Iris pigment epithelial cell (primary cell): ENCODE measurements around the gene AVPR1B.

Experiments
- DNase-seq: peaks from one replicate; pipeline ENCODE4 v3.0.0-alpha.2; 2011; ENCODE audit warnings: low read depth

Gene AVPR1B

DNA sequence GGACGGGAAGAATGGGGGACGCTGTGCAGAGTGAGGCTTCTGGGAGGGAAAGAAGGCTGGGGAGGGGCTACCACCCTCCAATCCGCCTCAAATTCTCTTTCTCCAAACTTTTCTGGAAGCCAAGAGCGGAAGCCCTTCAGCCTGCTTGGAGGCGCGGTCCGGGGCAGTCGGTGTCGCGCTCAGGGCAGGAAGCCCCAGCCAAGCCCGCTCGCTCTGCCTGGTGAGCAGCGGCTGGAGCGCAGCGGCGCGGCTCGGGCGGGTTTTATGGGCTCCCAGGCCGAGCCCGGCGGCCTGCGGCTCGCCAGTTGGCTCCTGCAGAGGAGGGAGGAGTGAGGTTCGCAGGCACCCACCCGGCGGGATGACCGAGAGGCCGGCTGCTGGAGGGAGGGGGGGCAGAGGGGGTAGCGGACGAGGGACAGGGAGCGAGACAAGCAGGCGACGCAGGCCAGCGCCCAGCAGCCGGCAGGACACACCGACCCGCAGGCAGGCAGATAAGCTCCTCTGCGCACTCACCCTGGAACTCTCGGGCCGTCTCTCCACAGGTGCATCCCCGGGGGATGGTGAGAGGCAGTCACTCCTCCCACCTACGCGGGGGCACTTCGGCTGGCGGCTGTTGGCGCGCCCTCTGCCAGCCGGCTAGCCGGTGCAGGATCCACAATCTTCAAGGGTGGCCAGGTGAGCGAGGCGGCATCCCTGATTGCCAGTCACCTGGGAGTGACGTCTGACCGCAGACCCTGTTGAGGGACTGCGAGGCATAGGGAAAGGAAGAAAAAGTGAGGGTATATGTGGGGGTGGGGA lies at the start of gene AVPR1B:
Gene AVPR1B, minus strand, starts transcription at position 238 of the 798 bp plus-strand sequence. CDS start 498 bp downstream, outside the sequence.
- DNase-seq, result peak; percentile 40

DNA sequence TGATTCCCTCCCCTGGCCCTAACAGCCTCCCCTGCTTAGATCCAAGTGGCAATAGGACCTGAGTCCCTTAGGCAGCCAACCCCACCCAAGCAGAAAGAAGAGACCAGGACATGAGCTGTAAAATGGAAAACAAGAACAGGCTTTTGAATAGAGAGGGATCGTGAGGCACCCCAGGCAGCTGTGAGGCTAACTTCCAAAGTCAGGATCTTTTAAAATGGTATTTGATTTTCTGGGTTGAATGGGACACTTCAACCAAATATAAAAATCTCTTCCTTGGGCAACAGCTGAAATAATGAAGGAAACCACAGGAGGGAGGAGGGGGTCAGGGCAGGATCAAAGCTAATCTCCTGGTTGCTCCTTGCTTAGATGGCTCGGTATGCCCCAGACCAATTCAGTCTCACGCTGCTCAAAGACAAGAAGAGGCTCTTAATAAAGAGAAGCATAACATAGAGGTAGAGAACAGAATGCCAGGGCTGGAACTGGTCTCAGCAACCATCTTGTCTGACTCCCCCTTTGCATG lies 28.6 kb upstream of the AVPR1B start:
- no peak for DNase-seq

DNA sequence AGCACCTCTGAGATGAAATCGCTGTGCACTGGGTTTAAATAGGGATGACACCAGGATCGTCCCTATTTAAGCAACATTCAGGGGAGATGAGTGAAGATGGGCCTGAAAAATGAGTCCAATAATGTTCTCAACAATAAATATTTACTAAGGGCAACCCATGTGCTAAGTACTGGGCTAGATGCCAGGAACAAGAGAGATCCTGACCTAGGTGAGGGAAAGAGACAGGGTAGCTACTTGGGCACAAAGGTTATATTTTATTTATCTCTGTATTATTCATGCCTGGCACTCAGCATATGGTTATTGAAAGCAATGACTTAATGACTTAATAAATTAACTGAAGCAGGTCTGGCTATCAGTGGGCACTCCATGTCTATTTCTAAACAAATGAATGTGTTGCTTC lies 27.4 kb upstream of the AVPR1B start:
- no peak for DNase-seq

DNA sequence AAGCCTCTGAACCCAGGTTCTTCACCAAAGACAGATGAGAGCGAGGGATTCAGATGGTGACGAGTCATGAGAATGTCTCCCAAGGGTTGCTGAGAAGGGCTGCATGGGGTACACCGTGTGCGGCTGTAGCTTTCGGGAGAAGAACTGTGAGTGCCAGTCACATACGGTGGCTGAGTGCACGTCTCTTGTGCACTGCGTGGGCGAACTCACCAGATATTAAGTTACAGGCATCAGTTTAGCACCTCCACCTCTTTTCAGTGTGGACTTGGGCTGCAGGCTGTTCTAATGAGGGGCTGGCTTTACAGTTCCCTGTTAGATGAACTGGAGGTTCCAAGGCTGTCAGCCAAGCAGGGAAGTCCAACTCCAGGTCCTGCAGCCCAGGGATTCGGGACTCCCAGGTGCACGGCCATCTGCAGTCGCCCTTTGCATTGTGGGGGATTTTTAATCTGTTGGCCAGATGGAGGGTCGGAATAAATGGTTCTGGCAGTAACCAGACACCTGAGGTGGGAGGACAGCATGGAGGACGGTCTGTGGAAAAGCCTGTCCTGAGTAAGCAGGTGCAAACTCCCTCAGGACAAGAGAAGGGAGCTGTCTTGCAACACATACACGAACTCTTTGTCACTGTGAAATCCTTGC lies 26.5 kb upstream of the AVPR1B start:
- no peak for DNase-seq

- no peak for DNase-seq
These were observed 25.6 kb upstream of the AVPR1B start for GRCh38 chr1:206142770-206143169.

GRCh38 chr1:206142011-206142410 lies 24.8 kb upstream of the AVPR1B start:
- DNase-seq, result no peak

- no peak for DNase-seq
These were observed 19.1 kb upstream of the AVPR1B start for GRCh38 chr1:206136241-206136640.

DNA sequence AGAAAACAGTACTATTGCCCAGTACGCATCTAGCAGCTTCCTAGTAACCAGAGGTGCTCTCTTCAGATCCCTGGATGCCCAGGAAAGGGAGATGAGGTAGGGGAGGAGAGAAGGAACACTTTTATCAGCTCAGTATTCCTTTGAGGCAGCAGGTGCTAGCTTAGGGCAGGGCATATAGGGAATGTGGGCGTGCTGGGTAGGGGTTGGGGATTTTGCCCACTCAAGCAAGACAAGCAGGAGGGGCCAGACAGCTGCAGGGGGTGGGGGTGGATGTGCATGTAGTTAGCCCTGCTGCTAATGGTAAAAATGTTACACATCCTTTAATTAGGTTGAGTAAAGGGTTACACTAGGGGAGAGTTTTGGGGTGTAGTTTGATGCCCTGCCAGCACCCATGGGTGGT lies 18.1 kb upstream of the AVPR1B start:
- DNase-seq, result no peak

DNA sequence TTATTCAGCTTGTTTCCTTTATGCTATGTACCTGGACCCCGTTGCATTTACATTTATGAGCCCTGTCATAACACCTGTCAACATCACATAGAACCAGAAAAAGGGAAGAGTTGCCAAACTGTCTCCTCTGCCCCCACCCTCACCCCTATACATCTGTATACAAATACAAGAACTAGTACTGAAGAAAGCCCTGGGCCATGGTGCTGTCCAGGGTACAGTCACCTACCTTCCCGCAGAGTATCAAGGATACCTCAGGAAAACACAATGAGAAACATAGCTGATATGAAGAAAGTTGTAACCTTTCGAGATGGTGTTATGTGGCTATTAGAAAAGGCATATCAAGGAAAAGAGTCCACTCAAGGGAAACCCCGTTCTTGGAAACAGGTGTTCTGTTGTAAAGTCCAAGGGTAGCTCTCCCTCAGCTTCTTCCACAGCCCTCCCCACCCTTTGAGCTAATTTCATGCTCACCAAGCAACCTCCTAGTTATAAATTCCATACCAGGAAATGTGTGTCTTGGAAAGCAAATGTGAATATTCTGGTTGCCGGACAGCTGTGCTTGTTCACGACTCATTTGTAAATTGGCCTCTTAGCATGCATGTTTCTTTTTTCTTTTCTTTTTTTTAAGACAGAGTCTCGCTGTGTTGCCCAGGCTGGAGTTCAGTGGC lies 16.7 kb upstream of the AVPR1B start:
- DNase-seq, result no peak

DNA sequence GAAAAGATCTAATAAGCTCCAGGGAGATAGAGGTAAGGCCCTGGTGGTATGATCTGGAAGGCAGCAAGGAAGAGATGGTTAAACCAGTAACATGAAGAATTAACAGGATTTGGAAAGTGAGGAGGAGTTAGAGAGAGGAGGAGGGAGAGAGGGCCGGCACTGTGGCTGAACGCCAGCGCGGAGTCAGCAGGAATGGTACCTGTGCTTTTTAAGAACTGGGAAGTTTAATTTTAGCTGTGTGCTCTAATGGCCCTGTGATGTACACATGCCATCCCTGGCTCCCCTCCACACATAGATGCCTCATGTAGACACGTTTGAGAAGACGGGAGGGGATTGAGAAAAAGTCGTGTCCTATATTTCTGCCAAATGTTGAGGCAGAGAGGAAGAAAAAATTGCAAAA lies 13.8 kb upstream of the AVPR1B start:
- DNase-seq, result no peak

GRCh38 chr1:206128196-206128595 lies 11.0 kb upstream of the AVPR1B start:
- DNase-seq, result peak; percentile 3

DNA sequence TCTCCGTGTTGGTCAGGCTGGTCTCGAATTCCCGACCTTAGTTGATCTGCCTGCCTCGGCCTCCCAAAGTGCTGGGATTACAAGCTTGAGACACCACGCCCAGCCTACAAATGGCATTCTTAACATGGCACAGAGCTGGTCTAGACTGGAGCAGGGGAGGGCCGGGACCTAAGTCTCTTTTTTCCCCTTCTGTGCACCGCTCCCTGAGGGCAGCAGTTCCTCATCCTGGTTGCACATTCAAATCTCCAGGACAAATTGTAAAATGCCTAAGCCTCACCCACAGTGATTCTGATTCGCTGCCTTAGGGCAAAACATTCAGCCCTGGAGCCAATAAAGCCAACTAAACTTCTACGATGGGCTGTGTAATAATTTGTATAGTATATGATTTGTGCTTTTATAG lies 10.1 kb upstream of the AVPR1B start:
- DNase-seq, result no peak

DNA sequence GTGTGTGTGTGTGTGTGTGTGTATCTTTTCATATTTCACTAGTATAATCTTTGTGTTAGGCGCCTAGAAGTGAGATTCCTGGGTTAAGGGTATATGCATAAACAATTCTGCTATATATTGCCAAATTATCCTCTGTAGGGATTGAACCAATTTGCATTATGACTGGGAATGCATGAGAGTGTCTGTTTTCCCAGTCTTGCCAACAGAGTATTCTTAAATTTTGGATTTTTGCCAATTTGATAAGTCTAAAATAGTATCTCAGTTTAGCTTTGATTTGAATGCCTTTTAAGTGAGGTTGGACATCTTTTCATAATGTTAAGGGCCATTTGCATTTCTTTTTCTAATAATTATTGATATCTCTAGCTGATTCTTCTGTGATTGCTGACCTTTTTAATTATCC lies 8.2 kb upstream of the AVPR1B start:
- DNase-seq, result no peak

DNA sequence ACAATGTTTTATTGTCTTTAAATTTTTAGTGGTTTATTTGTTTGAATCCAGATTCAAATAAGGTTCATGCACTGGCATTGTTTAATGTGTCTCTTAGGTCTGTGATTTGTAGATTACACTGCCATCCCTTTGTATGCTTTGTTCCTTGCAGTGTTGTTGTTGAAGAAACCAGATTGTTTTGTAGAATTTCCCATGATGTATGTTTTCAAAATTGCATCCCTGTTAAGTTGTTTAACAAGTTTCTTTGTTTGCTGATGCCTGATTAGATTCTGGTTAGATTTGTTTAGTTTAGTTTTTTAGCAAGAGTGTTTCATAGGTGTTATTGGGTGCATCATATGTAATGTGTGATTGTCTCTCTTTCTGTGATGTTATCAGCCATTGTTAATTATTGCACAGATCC lies 5.5 kb upstream of the AVPR1B start:
- no peak for DNase-seq

DNA sequence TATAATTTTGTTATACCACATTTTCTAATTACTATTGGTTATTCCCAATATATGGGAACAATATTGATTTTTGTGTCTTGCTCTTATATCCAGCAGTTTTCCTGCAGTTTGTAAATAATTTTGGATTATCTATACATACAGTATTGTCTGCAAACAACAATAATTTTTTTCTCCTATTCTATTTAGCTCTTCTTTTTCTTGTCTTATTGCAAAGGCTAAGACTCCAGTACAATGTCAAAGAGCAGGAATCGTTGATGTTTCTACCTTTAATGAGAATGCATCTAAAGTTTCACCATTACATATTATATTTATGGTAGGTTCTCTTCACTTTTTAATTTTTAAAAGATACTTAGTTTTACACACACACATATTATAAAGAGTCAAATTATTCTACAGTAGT lies 4.1 kb upstream of the AVPR1B start:
- DNase-seq, result no peak

- DNase-seq, result no peak
These were observed 3.2 kb upstream of the AVPR1B start for GRCh38 chr1:206120406-206120805.

DNA sequence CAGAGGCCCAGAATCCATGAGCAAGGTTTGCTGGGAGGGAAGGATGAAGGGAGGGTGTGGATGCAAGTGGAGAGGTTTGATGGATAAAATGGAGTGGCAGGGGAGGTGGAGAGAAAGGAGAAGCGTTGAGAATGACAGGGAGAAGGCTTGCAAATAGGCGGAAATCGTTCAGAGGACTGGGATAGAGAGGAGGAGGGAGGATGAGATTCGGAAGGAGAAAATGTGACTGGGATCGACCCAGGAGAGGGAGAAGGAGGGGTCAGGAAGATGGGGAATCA lies 376 bp downstream of the AVPR1B start:
- no peak for DNase-seq

GRCh38 chr1:206116191-206116872 lies 856 bp downstream of the AVPR1B start:
- no peak for DNase-seq

DNA sequence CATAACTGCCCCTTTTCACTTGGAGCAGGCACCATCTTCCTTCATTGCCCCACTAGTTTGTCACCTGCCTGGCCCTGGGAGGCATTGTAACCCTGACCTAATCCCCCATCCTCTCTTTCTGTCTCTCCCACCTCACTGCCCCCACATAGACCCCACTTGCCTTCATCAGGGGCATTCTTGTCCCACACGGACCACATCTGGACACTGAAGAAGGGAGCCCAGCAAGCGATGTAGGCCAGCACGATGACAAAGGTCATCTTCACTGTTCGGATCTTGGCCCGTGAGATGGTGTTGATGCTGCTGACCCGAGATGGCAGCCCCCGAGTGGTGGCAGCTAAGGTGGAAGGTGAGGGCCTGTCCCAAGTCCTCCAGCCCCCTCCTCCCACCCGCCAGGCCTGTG lies 1.4 kb downstream of the AVPR1B start:
- DNase-seq, result no peak

DNA sequence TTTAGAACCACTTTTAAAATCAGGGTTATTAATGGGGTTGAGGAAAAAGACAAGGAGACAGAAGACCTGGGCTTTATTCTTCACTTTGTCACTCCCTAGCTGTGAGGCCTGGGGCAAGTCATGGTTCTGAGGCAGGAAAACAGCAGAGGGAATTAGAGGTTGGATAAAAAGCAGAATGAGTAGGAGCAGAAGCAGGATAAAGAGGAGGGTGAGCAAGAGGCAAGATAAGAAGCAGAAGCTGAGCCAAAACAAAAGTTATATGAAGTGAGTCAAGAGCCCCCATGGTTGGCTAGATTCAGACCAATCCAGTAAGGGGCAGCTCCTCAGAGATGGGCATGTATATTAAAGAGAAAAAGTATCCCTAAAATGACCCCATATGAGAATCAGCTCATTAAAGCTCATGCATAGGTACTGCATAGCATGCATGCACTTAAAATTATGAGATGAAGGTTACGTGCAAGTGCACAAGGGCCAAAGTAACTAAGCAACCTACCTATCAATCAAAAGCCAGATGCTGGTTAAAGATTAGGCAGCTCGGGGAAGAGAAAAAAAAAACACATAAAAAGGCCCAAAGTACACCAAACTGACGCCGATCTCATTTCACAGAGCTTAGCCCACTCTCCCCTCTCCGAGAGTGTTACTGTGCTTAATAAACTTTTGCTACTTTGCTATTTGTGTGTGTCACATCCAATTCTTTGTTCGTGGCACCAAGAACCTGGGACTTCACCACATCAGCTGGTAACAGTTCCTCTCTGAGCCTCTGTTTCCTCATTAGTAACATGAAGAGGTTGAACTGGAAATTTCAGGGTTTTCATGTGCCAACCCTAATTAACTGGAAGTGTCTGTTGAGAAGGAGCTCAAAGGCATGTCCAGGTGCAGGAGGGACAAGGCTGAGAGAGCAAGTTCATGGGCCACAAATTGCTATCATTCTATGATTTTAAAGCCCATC lies 2.2 kb downstream of the AVPR1B start:
- DNase-seq, result no peak

GRCh38 chr1:206112600-206113301 lies 4.4 kb downstream of the AVPR1B start:
- DNase-seq, result no peak
